ENCODE data around the gene BMP8B.
"Not testable (repeated sequence)": the region's sequence is repeated elsewhere in the genome, so short reads cannot be mapped to it uniquely, and the experiment has no call there.

BMP8B gene

GRCh38 chr1:39788758-39789570 is at the start of gene BMP8B:
Gene BMP8B, minus strand, starts transcription at chr1:39788865. Its CDS starts 380 bp downstream, at chr1:39788485.
- peak; percentile 40 to 51 for DNase-seq

- DNase-seq: no peak
Observed at GRCh38 chr1:39836595-39837110, 48.0 kb upstream of the BMP8B start.

GRCh38 chr1:39835935-39836594 is 47.4 kb upstream of the BMP8B start:
- no peak for DNase-seq

- no peak for DNase-seq
Observed at GRCh38 chr1:39835110-39835509, 46.4 kb upstream of the BMP8B start.

- DNase-seq: no peak
Observed at GRCh38 chr1:39833621-39834385, 45.1 kb upstream of the BMP8B start.

- DNase-seq: no peak
Observed at GRCh38 chr1:39833121-39833520, 44.5 kb upstream of the BMP8B start.

GRCh38 chr1:39832294-39832693 is 43.6 kb upstream of the BMP8B start:
- DNase-seq: no peak

GRCh38 chr1:39829791-39830533 is 41.3 kb upstream of the BMP8B start:
- no peak for DNase-seq

- DNase-seq: no peak
Observed at GRCh38 chr1:39828734-39829133, 40.1 kb upstream of the BMP8B start.

GRCh38 chr1:39828255-39828654 is 39.6 kb upstream of the BMP8B start:
- not testable (repeated sequence) for DNase-seq

GRCh38 chr1:39827201-39827600 is 38.5 kb upstream of the BMP8B start:
- DNase-seq: no peak

GRCh38 chr1:39826583-39826982 is 37.9 kb upstream of the BMP8B start:
- no peak for DNase-seq

GRCh38 chr1:39825432-39825941 is 36.8 kb upstream of the BMP8B start:
- no peak for DNase-seq

GRCh38 chr1:39823450-39823849 is 34.8 kb upstream of the BMP8B start:
- DNase-seq: not testable (repeated sequence)

GRCh38 chr1:39822146-39822545 is 33.5 kb upstream of the BMP8B start:
- DNase-seq: no peak

GRCh38 chr1:39819091-39819812 is 30.6 kb upstream of the BMP8B start:
- DNase-seq: no peak

GRCh38 chr1:39818482-39818881 is 29.8 kb upstream of the BMP8B start:
- no peak for DNase-seq

- DNase-seq: peak; percentile 62 to 66
Observed at GRCh38 chr1:39817091-39817932, 28.6 kb upstream of the BMP8B start.

- DNase-seq: peak; percentile 38 to 67
Observed at GRCh38 chr1:39816415-39817090, 27.9 kb upstream of the BMP8B start.

GRCh38 chr1:39812913-39813312 is 24.2 kb upstream of the BMP8B start:
- no peak for DNase-seq

Data from stimulated activated CD4-positive, alpha-beta T cell treated with anti-CD3 and anti-CD28 coated beads, Interleukin-2, amount 100 ng/mL, for 24 hours (primary cell).